ENCODE data around the gene PCDHGB7. TPM values are rescaled to one million over a fixed set of nuclear protein-coding genes. Genes with fewer than 3 reads are reported as not detected.

The PCDHGB7 gene
- total and polyA plus RNA-seq, 9 donors, result 4.2 to 10.5 (median 8.9) TPM

Other genes with a start within 250 kb of the PCDHGB7 start
Only the 30 nearest of the 37 such genes appear.
- 4.3 TPM for gene PCDHB11, start 218.1 kb upstream of the PCDHGB7 start, total RNA-seq
- gene PCDHB11, start 218.1 kb upstream of the PCDHGB7 start, polyA plus RNA-seq (ENCODE audit: insufficient read depth in 1 of 8, insufficient read length in 8 of 8, low replicate concordance in 1 of 8), result 1 to 10 TPM; 1.9 to 4.1 (median 2.5) TPM
- 2.4 TPM for gene PCDHB12, start 209.0 kb upstream of the PCDHGB7 start, total RNA-seq
- gene PCDHB12, start 209.0 kb upstream of the PCDHGB7 start, polyA plus RNA-seq (ENCODE audit: insufficient read depth in 1 of 8, insufficient read length in 8 of 8, low replicate concordance in 1 of 8), result 1 to 10 TPM; 2.1 to 3.5 (median 2.6) TPM
- gene PCDHB13, start 203.8 kb upstream of the PCDHGB7 start, total RNA-seq, result 1.9 TPM
- 1 to 10 TPM; 1.6 to 4.5 (median 2.8) TPM for gene PCDHB13, start 203.8 kb upstream of the PCDHGB7 start, polyA plus RNA-seq (ENCODE audit: insufficient read depth in 1 of 8, insufficient read length in 8 of 8, low replicate concordance in 1 of 8)
- 4.8 TPM for gene PCDHB14, start 194.3 kb upstream of the PCDHGB7 start, total RNA-seq
- 1 to 10 TPM; 5.6 to 9.0 (median 6.7) TPM for gene PCDHB14, start 194.3 kb upstream of the PCDHGB7 start, polyA plus RNA-seq (ENCODE audit: insufficient read depth in 1 of 8, insufficient read length in 8 of 8, low replicate concordance in 1 of 8)
- gene PCDHB15, start 172.3 kb upstream of the PCDHGB7 start, total RNA-seq, result 4.3 TPM
- 1 to 10 TPM; 5.3 to 8.6 (median 7.1) TPM for gene PCDHB15, start 172.3 kb upstream of the PCDHGB7 start, polyA plus RNA-seq (ENCODE audit: insufficient read depth in 1 of 8, insufficient read length in 8 of 8, low replicate concordance in 1 of 8)
- gene SLC25A2, start 113.6 kb upstream of the PCDHGB7 start, total RNA-seq, result 0.22 TPM
- gene SLC25A2, start 113.6 kb upstream of the PCDHGB7 start, polyA plus RNA-seq (ENCODE audit: insufficient read depth in 1 of 8, insufficient read length in 8 of 8, low replicate concordance in 1 of 8), result under 1 TPM in 1 of 8 donors, not detected in 7; 0.08 TPM
- gene TAF7, start 96.9 kb upstream of the PCDHGB7 start, total RNA-seq, result 75.1 TPM
- gene TAF7, start 96.9 kb upstream of the PCDHGB7 start, polyA plus RNA-seq (ENCODE audit: insufficient read depth in 1 of 8, insufficient read length in 8 of 8, low replicate concordance in 1 of 8), result 100 to 1,000 TPM in 1 of 8 donors, 10 to 100 TPM in 7; 65.9 to 108 (median 83.4) TPM
- gene PCDHGA1, start 87.2 kb upstream of the PCDHGB7 start, total RNA-seq, result 0.44 TPM
- under 1 TPM; 0.49 to 0.86 (median 0.64) TPM for gene PCDHGA1, start 87.2 kb upstream of the PCDHGB7 start, polyA plus RNA-seq (ENCODE audit: insufficient read depth in 1 of 8, insufficient read length in 8 of 8, low replicate concordance in 1 of 8)
- 1.6 TPM for gene PCDHGA2, start 78.9 kb upstream of the PCDHGB7 start, total RNA-seq
- 1 to 10 TPM; 1.6 to 2.8 (median 2.1) TPM for gene PCDHGA2, start 78.9 kb upstream of the PCDHGB7 start, polyA plus RNA-seq (ENCODE audit: insufficient read depth in 1 of 8, insufficient read length in 8 of 8, low replicate concordance in 1 of 8)
- 1.2 TPM for gene PCDHGA3, start 73.8 kb upstream of the PCDHGB7 start, total RNA-seq
- 1 to 10 TPM in 4 of 8 donors, under 1 TPM in 4; 0.94 to 2.0 (median 1.0) TPM for gene PCDHGA3, start 73.8 kb upstream of the PCDHGB7 start, polyA plus RNA-seq (ENCODE audit: insufficient read depth in 1 of 8, insufficient read length in 8 of 8, low replicate concordance in 1 of 8)
- 1.3 TPM for gene PCDHGB1, start 67.6 kb upstream of the PCDHGB7 start, total RNA-seq
- gene PCDHGB1, start 67.6 kb upstream of the PCDHGB7 start, polyA plus RNA-seq (ENCODE audit: insufficient read depth in 1 of 8, insufficient read length in 8 of 8, low replicate concordance in 1 of 8), result under 1 TPM; 0.43 to 0.90 (median 0.63) TPM
- 1.8 TPM for gene PCDHGA4, start 62.7 kb upstream of the PCDHGB7 start, total RNA-seq
- gene PCDHGA4, start 62.7 kb upstream of the PCDHGB7 start, polyA plus RNA-seq (ENCODE audit: insufficient read depth in 1 of 8, insufficient read length in 8 of 8, low replicate concordance in 1 of 8), result 1 to 10 TPM in 7 of 8 donors, under 1 TPM in 1; 0.71 to 2.2 (median 1.3) TPM
- gene PCDHGB2, start 57.7 kb upstream of the PCDHGB7 start, total RNA-seq, result 1.5 TPM
- 1 to 10 TPM; 1.5 to 2.8 (median 1.9) TPM for gene PCDHGB2, start 57.7 kb upstream of the PCDHGB7 start, polyA plus RNA-seq (ENCODE audit: insufficient read depth in 1 of 8, insufficient read length in 8 of 8, low replicate concordance in 1 of 8)
- 2.3 TPM for gene PCDHGA5, start 53.5 kb upstream of the PCDHGB7 start, total RNA-seq
- gene PCDHGA5, start 53.5 kb upstream of the PCDHGB7 start, polyA plus RNA-seq (ENCODE audit: insufficient read depth in 1 of 8, insufficient read length in 8 of 8, low replicate concordance in 1 of 8), result 1 to 10 TPM; 1.6 to 3.8 (median 2.3) TPM
- gene PCDHGB3, start 47.4 kb upstream of the PCDHGB7 start, total RNA-seq, result 1.7 TPM
- gene PCDHGB3, start 47.4 kb upstream of the PCDHGB7 start, polyA plus RNA-seq (ENCODE audit: insufficient read depth in 1 of 8, insufficient read length in 8 of 8, low replicate concordance in 1 of 8), result 1 to 10 TPM in 7 of 8 donors, under 1 TPM in 1; 0.70 to 2.0 (median 1.2) TPM
- 3.5 TPM for gene PCDHGA6, start 43.8 kb upstream of the PCDHGB7 start, total RNA-seq
- 1 to 10 TPM; 2.2 to 4.4 (median 3.0) TPM for gene PCDHGA6, start 43.8 kb upstream of the PCDHGB7 start, polyA plus RNA-seq (ENCODE audit: insufficient read depth in 1 of 8, insufficient read length in 8 of 8, low replicate concordance in 1 of 8)
- 2.3 TPM for gene PCDHGA7, start 34.9 kb upstream of the PCDHGB7 start, total RNA-seq
- 1 to 10 TPM; 1.2 to 2.4 (median 1.5) TPM for gene PCDHGA7, start 34.9 kb upstream of the PCDHGB7 start, polyA plus RNA-seq (ENCODE audit: insufficient read depth in 1 of 8, insufficient read length in 8 of 8, low replicate concordance in 1 of 8)
- 4.2 TPM for gene PCDHGB4, start 30.0 kb upstream of the PCDHGB7 start, total RNA-seq
- 1 to 10 TPM; 1.7 to 3.6 (median 2.5) TPM for gene PCDHGB4, start 30.0 kb upstream of the PCDHGB7 start, polyA plus RNA-seq (ENCODE audit: insufficient read depth in 1 of 8, insufficient read length in 8 of 8, low replicate concordance in 1 of 8)
- gene PCDHGA8, start 25.0 kb upstream of the PCDHGB7 start, total RNA-seq, result 1.6 TPM
- gene PCDHGA8, start 25.0 kb upstream of the PCDHGB7 start, polyA plus RNA-seq (ENCODE audit: insufficient read depth in 1 of 8, insufficient read length in 8 of 8, low replicate concordance in 1 of 8), result under 1 TPM; 0.31 to 0.95 (median 0.61) TPM
- gene PCDHGB5, start 19.7 kb upstream of the PCDHGB7 start, total RNA-seq, result 4.3 TPM
- gene PCDHGB5, start 19.7 kb upstream of the PCDHGB7 start, polyA plus RNA-seq (ENCODE audit: insufficient read depth in 1 of 8, insufficient read length in 8 of 8, low replicate concordance in 1 of 8), result 1 to 10 TPM; 3.0 to 6.3 (median 4.5) TPM
- 3.8 TPM for gene PCDHGA9, start 14.9 kb upstream of the PCDHGB7 start, total RNA-seq
- 1 to 10 TPM; 3.0 to 4.7 (median 4.0) TPM for gene PCDHGA9, start 14.9 kb upstream of the PCDHGB7 start, polyA plus RNA-seq (ENCODE audit: insufficient read depth in 1 of 8, insufficient read length in 8 of 8, low replicate concordance in 1 of 8)
- gene PCDHGB6, start 9.7 kb upstream of the PCDHGB7 start, total RNA-seq, result 3.0 TPM
- 1 to 10 TPM; 2.8 to 6.0 (median 4.3) TPM for gene PCDHGB6, start 9.7 kb upstream of the PCDHGB7 start, polyA plus RNA-seq (ENCODE audit: insufficient read depth in 1 of 8, insufficient read length in 8 of 8, low replicate concordance in 1 of 8)
- gene PCDHGA10, start 4.7 kb upstream of the PCDHGB7 start, total RNA-seq, result 3.0 TPM
- 1 to 10 TPM; 1.3 to 3.4 (median 2.1) TPM for gene PCDHGA10, start 4.7 kb upstream of the PCDHGB7 start, polyA plus RNA-seq (ENCODE audit: insufficient read depth in 1 of 8, insufficient read length in 8 of 8, low replicate concordance in 1 of 8)
- gene PCDHGA11, start 3.4 kb downstream of the PCDHGB7 start, total RNA-seq, result 3.1 TPM
- gene PCDHGA11, start 3.4 kb downstream of the PCDHGB7 start, polyA plus RNA-seq (ENCODE audit: insufficient read depth in 1 of 8, insufficient read length in 8 of 8, low replicate concordance in 1 of 8), result 1 to 10 TPM; 1.9 to 5.2 (median 3.4) TPM
- 2.4 TPM for gene PCDHGA12, start 12.8 kb downstream of the PCDHGB7 start, total RNA-seq
- 1 to 10 TPM; 1.4 to 3.6 (median 2.1) TPM for gene PCDHGA12, start 12.8 kb downstream of the PCDHGB7 start, polyA plus RNA-seq (ENCODE audit: insufficient read depth in 1 of 8, insufficient read length in 8 of 8, low replicate concordance in 1 of 8)
- 52.7 TPM for gene PCDHGC3, start 58.3 kb downstream of the PCDHGB7 start, total RNA-seq
- gene PCDHGC3, start 58.3 kb downstream of the PCDHGB7 start, polyA plus RNA-seq (ENCODE audit: insufficient read depth in 1 of 8, insufficient read length in 8 of 8, low replicate concordance in 1 of 8), result 100 to 1,000 TPM in 7 of 8 donors, 10 to 100 TPM in 1; 87.6 to 165 (median 131) TPM
- 1.8 TPM for gene PCDHGC4, start 67.4 kb downstream of the PCDHGB7 start, total RNA-seq
- gene PCDHGC4, start 67.4 kb downstream of the PCDHGB7 start, polyA plus RNA-seq (ENCODE audit: insufficient read depth in 1 of 8, insufficient read length in 8 of 8, low replicate concordance in 1 of 8), result 1 to 10 TPM in 7 of 8 donors, under 1 TPM in 1; 0.98 to 2.1 (median 1.5) TPM
- gene PCDHGC5, start 71.4 kb downstream of the PCDHGB7 start, total RNA-seq, result 0.75 TPM
- gene PCDHGC5, start 71.4 kb downstream of the PCDHGB7 start, polyA plus RNA-seq (ENCODE audit: insufficient read depth in 1 of 8, insufficient read length in 8 of 8, low replicate concordance in 1 of 8), result 1 to 10 TPM in 1 of 8 donors, under 1 TPM in 7; 0.29 to 1.1 (median 0.48) TPM
- gene DIAPH1, start 201.3 kb downstream of the PCDHGB7 start, total RNA-seq, result 11.5 TPM
- gene DIAPH1, start 201.3 kb downstream of the PCDHGB7 start, polyA plus RNA-seq (ENCODE audit: insufficient read depth in 1 of 8, insufficient read length in 8 of 8, low replicate concordance in 1 of 8), result 10 to 100 TPM; 19.5 to 34.5 (median 28.6) TPM
- 39.8 TPM for gene HDAC3, start 219.2 kb downstream of the PCDHGB7 start, total RNA-seq
- gene HDAC3, start 219.2 kb downstream of the PCDHGB7 start, polyA plus RNA-seq (ENCODE audit: insufficient read depth in 1 of 8, insufficient read length in 8 of 8, low replicate concordance in 1 of 8), result 10 to 100 TPM; 42.3 to 62.2 (median 55.6) TPM

Measured in muscle of leg (tissue), 9 donors.